GM21367 (cell line): Measurements from ENCODE around the gene RTTN.
"Not testable (repeated sequence)": the region's sequence is repeated elsewhere in the genome, so short reads cannot be mapped to it uniquely, and the experiment has no call there.

Experiments
- ATAC-seq: cut with Tn5 transposase; IDR thresholded peaks from one replicate; pipeline ENCODE4 v1.9.1; 2021; ENCODE audit not compliant: unreplicated experiment

Gene RTTN

DNA sequence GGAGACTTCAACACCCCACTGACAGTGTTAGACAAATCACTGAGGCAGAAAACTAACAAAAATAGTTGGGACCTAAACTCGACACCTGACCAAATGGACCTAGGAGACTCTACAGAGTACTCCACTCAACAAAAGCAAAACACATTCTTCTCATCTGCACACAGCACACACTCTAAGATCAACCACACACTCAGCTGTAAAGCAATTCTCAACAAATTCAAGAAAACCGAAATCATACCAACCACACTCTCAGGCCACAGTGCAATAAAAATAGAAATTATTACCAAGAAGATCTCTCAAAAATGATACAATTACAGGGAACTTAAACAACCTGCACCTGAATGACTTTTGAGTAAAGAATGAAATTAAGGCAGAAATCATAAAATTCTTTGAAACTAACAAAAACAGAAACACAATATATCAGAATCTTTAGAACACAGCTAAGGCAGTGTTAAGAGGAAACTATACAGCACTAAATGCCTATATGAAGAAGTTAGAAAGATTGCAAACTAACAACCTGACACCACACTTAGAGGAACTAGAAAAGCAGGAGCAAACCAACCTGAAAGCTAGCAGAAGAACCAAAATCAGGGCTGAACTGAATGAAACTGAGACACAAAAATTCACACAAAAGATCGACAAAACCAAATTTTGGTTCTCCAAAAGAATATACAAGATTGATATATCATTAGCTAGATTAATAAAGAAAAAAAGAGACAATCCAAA, 46.3 kb downstream of the RTTN start:
- peak; percentile 92 for ATAC-seq

DNA sequence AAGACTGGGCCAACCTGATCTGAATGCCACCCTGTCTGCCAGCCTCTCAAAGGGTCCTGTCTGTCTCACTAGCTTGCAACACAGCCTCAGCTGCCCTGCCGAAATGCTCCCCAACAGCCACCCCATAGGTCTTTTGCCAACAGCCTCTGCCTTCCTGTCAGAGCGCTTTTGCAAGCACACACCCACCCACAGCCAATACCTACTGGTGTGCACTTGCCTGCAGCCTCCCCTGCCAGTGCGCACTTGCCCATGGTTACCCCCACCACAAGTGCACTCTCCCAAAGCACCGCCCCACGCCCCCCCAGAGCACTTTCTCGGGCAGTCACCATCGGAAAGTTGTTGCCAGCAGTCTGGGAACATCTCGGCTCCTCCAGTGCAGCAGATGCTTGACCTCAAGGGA, 48.6 kb downstream of the RTTN start:
- ATAC-seq = no peak

DNA sequence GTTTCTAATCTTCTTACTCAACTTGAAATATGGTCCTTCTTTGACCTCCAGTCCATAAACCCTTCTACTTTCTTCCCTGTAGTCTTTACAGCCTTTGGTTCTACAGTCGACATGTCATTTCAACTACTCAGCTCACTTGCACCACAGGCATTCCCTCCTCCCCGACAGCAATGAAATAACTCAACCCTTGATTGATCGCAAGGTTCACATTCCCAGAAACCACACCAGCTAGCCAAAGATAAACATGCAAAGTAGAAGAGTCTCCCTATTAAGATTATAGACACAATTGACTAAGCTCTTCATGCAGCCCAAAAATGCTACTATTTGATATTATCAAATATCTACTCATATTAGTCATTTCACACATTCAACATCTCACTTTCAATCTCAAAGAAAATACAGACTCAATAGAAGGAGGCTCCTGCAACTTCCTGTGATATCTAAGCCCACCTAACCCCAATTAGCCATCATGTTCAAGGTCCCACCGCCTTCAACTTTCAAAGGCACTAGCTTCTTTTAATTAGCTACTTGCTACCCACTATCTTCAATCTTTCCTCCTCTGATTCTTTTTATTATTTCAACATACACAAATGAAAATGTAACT, 50.8 kb downstream of the RTTN start:
- ATAC-seq = no peak

DNA sequence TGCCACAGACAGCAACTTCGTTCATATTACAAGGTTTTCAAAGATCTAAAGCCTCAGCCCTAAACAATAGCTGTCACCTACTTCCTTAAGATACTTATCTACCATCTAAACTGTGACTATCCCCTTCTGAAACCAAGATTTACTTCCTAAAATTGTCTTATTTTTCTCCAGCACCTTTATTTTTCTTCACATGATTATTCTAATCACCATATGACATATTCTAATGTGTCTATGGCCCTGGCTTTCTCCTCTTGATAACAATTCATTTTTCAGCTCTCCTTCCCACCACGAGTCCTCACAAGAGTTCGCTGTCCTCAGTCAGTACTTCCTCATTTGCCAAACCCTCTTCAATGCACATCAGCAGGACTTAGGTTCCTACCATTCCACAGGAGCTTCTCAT, 53.9 kb downstream of the RTTN start:
- ATAC-seq = no peak

DNA sequence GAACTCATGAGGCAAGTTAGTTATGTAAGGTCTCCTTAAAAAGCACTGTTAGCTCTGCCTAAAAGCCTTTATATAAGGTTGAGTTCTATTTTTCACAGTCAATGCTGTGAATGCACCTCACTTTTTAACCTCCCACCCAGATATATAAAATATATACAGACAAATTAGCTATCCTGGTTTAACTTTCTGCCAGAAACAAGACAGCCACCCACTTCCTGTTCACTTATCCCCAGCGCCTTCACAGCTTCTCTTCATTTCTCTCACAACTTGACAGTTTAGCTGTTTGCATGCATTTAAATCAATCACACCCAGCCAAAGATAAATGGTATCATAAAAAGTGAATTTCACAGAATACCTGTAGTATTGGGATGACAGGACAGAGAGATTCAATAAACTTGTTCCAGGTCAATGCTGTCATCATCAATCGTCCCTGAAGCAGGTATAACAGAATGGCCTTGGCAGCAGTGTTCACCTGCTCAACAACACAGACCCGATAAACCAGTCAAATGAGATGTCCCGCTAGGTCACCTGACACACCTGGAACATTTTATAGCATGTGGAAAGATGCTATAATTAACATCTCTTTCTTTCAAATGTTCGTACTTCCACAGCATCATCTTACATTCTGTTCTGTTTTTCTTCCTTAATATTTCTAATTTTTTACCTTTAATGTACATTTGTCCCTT, 55.7 kb downstream of the RTTN start:
- ATAC-seq = no peak

DNA sequence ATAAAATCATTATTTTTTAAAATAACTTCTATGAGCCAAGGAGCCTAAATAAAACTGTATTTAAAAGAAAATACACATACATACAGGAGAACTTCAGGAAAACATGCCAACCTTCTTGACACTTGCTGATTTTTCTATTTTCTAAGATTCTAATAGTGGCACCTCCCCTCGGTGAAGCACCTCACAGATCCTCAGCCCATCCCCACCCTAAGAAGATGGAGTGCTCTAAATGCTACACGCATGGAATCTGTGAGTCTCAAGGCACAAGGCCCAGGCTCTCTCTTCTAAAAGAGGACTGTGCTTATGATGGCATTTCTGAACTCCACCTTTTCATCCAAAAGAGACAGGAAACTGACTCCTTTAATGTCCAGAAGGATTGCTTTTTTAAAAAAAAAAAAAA, 56.3 kb downstream of the RTTN start:
- no peak for ATAC-seq

DNA sequence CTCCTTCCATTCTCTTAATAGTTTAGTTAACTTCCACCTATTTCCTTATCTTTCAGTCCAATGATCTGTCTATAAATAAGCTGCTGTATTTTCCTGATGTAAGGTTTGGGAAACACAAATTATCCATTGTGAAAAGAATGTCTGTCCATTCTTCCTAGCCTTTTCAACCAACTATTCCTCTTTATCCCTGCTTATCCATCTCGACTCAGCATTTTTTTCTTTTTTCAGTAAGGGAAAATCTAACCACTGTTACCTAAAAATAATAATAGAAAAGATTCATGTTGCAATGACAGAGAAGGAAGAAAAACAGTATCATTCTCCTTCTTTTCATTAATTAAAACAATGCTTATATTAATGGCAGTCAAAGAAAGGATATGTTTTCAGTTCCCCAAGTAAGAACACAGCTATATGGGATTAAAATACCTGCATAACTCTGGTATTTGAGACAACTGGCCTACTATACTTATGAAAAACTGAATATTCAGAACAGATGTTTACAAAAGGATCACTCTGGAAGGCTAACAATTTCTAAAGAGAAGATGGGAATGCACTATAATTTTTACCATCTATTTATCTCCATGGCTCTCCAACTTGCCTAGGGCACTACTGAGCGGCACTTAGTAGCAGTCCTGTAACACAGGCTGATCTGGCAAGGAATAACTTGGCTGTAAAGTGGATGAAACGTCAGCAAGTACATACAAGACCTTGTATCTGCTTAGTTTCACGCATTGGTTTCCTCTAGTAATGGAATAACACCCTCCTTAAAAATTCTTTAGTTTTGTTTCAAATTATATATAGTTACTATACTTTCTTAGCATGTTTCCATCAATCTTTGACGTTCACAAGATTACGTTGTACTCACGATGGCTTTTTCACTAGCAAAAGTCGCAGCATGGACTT, 57.2 kb downstream of the RTTN start:
- ATAC-seq = no peak

DNA sequence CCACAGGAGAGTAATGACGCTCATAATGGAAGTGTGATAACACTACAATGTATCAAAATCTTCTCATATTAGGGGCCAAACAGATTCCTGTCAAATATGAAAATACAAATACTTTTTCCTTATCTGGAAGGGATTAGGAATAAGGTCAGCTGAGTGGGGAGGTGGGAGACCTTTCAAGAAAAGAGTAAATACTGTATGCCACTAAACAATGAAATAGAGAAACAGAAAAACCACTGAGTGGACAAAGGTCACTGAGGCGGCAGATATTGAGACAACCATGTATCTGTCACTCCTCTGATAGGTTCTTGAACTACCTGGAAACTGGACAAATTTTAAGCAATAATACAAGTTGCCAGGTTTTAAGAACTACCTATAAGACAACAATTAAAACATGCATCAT, 59.3 kb downstream of the RTTN start:
- ATAC-seq = no peak

DNA sequence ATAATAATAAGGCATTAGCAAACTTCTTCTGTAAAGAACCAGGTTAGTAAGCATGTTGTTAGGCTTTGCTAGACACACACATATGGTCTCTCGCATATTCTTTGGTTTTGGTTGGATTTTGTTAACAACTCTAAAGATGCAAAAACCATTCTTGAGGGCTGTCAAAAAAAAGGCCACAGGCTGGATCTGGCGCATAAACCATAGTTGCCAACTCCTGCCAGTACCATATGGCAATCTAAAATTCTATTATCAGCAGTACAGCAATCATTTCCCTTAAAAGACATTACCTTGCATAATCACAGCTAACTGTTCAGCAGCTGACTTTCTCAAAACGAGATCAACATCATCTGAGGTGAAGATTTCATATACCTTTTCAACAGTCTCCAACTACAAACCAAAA, 63.5 kb downstream of the RTTN start:
- no peak for ATAC-seq

DNA sequence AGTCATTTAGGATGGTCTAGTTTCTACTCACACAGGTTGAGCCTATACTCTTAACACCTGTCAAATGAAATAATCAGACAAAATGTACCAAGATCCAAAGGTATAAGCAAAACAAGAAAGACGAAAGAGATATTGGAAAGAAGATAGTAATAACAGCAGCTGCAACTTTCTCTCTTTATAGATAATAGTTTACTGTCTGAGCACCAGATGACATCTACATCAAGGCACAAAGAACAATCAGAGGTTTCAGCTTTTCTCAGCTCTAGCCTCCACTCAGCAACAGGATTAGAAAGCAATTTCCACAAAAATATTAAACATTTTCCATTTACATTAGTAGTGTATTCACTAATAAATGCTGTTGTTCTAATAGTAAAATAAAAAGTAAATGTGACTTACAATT, 66.3 kb downstream of the RTTN start:
- no peak for ATAC-seq

DNA sequence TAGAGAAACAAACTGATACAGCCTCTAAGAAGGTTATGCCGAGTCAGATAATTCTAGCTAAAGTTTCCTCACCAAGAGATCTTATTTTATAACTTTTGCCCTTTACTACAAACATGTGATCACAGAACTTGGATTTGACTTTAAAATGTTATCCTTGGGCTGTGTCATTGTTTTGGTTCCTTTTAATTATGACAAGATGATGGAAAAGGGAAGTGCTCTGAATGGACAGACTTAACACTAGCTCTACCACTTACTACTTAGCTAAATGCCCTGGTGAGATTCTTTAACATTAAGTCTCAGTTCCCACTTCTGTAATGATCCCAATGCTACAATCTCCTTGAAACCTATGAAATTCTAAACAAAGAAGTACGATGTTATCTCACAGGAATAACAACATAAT, 69.9 kb downstream of the RTTN start:
- no peak for ATAC-seq

DNA sequence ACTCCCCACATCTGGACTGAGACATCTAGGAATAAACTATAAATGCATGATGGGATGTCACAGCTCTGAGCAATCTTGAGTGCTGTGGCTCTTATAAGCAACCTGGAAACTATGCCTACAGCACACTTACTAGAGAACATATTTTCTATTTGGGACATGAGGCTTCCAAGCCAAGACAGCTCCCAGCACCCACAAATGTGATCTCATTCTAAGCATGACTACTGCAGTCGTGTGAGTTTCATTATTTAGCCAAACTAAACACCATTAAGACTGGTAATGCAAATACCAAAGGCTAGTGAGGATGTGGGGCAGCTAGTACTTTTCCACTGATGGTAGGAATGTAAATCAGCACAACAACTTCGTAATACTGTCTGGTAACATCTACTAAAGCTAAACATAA, 72.5 kb downstream of the RTTN start:
- ATAC-seq = no peak

DNA sequence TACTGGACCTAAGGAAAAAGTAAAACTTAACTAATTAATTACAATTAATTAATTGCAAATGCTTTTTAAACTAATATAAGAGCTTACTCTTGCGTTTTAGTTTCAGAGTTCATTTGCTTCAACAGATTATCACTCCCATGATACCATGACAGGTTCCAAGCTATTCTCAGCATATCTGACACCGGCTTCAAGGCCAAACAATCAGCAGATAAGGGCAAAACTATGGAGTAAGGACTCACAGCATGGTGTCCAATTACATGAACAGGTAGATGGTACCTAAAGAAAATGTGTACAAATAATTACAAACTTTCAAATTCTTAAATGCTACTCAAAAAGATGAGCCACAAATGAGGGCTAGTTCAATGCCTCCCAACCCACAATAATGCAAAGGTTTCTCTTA, 77.2 kb downstream of the RTTN start:
- no peak for ATAC-seq

DNA sequence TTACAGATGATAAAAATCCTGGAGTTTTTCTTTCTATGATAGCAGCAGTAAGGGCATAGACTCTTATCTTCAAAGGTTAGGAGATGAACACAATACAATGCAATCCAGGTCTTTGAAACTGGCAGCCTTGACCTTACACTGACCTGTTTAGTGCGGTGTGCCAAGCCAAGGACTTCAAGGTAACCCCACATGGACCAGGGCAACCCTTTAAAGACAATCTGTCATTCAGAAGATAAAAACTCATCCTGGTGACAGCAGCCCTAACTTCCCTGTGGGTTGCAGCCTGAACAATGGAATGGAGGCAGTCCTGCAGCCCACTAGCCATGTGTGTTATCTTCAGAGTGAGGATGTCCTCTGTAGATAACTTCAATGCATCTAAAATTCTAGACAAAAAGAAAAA, 78.1 kb downstream of the RTTN start:
- no peak for ATAC-seq

DNA sequence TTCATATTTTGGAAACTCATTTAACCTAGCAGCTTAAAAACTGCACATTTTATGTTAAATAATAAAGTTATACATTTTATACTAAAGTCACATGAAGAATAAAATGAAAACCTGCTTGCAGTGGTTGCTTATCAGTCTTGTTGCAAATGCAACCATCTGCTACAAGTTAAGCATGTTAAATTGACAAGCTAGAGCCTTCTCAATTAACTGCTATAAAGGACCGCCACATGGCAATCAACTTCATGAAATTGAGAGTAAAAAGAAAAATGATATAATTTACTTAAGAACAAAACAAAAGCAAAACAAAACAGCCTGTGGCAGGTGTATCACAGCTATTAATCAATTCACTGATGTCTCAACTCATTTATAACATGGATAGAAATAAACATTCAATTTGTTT, 78.7 kb downstream of the RTTN start:
- ATAC-seq = no peak

DNA sequence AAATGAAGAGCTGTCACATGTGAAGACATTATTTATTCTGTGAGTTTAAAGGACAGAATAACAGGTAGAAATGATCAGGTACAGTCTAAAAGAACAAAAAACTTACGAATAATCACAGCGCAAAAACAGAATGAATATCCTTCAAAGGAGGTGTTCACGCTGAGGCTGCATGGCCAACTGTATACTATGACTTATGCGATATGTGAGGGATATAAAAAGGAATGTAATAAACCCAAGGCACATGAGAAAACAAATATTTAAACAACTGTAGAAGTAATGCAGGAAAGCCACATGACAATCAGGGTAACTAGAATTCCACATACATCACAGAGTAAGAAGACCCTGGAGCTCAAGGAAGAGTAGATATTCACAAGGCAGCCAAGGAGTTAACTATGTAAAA, 81.3 kb downstream of the RTTN start:
- ATAC-seq = no peak

DNA sequence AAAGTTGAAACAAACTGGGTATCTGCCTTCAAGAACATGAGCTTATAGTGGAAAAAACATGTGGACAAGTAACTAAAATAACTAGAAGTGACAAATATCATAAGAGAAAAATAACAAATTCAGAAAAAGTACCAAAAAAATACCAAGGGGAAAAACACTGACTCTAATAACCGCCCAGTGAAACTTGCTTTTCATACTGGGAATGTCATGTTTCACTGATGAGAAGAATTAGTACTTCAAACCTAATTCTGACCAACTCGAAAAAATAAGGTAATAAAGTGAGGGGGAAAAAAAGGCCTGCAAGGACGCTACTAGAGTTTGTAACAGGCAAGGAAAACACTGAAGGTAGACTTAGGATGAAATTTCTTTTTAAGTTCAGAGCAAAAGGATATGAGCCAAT, 83.6 kb downstream of the RTTN start:
- no peak for ATAC-seq

DNA sequence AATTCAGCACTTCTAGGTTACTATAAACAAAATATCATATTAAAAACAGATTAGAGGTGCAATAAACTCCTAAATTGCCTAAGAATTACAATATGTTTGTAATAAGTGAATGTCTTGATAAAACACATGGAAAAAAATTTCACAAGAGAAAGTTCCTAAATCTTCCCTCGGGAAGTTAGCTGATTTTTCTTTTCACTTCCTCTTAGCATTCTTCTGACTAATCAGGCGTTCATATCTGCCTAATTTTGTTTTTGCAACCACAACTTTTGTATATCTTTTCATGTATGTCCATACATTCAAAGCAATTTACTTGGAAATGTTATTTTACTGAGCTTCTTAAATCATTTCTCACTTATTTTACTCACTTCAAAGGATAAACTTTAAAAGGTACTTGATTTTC, 88.5 kb downstream of the RTTN start:
- ATAC-seq = no peak

DNA sequence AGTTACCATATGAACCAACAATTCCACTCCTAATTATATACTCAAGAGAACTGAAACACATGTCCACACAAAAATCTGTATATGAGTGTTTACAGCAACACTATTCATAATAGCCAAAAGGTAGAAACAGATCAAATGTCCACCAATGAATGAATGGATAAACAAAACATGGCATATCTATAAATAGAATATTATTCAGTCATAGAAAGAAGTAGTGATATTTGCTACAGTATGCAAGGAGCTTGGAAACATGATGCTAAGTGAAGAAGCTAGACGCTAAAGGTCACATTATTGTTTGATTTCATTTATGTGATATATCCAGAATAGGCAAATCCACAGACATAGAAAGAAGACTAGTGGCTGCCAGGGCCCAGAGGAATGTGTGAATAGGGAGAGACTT, 92.0 kb downstream of the RTTN start:
- no peak for ATAC-seq

DNA sequence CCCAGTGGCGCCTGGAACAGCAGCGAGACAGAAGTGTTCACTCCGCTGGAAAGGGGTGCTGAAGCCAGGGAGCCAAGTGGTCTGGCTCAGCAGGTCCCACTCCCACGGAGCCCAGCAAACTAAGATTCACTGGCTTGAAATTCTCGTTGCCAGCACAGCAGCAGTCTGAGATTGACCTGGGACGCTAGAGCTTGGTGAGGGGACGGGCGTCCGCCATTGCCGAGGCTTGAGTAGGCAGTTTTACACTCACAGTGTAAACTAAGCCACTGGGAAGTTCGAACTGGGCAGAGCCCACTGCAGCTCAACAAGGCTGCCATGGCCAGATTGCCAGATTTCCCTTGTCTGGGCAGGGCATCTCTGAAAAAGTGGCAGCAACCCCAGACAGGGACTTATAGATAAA, 94.8 kb downstream of the RTTN start:
- no peak for ATAC-seq

DNA sequence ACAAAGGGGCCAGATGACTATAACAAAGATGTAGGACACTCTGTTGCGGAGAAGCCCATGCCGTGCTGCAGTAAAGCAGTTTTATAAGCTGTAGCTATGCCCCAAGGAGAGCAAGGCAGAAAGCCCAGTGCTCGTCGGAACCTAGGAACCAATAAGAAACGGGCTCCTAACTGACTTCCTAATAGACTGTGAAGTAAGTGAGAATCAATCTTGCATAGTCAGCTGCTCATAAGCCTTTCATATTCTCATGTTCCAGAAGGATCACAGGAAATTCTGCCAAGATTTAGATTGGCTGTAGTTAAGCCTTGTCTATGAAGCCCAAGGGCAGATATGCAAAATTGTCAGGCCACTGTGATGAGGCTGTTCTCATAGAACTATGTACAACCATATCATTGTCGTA, 98.4 kb downstream of the RTTN start:
- ATAC-seq = no peak

DNA sequence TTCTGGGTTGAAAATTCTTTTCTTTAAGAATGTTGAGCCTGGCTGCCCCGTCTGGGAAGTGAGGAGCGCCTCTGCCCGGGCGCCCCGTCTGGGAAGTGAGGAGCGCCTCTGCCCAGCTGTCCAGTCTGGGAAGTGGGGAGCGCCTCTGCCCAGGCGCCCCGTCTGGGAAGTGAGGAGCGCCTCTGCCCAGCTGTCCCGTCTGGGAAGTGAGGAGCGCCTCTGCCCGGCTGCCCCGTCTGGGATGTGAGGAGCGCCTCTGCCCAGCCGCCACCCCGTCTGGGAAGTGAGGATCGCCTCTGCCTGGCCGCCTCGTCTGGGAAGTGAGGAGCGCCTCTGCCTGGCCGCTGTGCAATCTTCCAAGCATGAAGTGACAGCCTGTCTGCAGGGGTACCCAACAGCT, 102.6 kb downstream of the RTTN start:
- not testable (repeated sequence) for ATAC-seq
